Activated CD8-positive, alpha-beta memory T cell treated with anti-CD3 and anti-CD28 coated beads for 48 hours (primary cell): Measurements from ENCODE around the gene CFAP69.
"Not testable (repeated sequence)": the region's sequence is repeated elsewhere in the genome, so short reads cannot be mapped to it uniquely, and the experiment has no call there.

Experiments
- DNase-seq, 3 experiments: peaks; one replicate each; pipeline ENCODE4 v3.0.0-alpha.2; 2020; ENCODE audit warnings: low read depth in 2 of 3, low spot score in 2 of 3

CFAP69 gene

DNA sequence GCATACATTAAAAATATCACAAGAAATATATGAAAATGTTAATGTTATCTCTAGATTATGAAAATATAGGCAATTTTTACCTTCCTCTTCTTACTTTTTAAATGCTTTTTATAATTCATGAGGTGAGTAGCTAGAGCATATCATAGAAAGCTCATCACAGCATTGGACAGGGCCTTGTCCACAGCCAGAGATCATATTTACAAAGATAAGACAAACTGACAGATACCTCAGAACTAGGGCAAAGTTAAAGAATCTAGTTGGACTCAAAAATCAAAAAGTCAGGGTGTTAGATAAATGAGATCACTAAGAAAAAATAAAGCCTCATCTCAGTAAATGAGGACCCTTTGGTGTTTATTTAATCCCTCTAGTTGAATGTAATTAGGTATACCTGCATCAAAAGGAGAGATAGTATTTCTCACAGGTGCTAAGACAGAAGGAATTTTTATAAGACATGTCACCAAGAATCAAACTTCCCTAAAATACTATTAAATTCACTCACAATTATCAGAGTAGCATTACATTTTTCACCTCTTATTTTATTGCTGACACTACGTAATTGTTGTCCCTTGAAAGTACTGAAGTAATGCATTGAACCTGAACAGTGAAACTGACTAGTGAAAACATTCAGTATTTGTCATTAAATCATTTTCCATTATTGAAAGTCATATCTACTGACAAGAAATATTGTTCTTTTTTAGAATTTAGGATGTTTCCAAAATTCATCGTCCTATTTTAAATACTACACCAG lies 25.6 kb downstream of the CFAP69 start:
- DNase-seq, result no peak

DNA sequence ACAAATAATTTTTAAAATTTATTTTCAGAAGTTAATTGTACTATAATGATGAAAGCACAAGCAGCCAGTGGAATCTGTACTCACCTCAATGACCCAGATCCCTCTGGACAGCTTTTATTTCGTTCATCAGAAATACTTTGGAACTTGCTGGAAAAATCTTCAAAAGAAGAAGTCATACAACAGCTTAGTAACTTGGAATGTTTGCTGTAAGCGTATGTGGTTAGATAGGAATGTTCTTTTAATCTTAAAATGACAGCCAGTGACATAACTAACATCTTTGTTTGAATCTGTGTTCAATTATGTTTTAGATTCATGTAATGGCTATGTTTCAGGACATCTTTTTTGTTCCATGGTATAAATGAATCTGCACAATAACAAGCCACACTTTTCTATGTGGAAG lies 26.8 kb downstream of the CFAP69 start:
- no peak for DNase-seq

DNA sequence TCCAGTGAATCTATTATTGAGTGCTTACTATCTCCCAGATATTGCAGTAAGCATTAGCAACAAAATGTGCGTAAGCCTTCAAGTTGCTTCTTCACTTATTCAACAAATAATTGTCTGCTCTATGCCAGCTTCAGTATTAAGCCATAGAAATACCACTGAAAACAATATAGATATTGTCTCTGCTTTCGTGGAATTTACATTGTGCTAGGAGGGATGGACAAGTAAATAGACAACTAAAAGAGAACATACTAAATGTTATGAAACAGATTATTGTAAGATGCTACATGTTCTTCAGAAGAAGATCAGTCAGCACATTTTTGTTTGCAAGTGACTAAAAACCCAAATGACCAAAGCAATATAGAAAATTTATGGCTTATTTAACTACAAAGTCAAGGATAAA lies 27.3 kb downstream of the CFAP69 start:
- DNase-seq, result no peak

DNA sequence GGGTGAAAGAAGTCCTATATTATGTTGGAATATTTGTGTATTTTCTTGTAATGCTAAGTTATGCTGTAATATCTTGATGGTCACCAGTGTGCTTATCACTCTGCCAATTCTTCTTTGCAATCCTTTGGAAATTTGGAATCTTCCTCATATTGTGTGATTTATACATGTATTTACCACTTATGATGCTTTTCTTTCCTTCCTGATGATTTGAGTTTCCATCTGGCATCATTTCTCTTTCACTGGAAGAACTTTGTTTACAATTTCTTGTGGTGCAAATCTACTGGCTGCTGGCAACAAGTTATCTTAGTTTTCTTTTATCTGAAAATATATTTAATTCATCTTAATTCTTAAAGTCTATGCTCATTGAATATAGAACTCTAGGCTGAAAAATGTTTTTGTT lies 29.2 kb downstream of the CFAP69 start:
- DNase-seq, result no peak

- DNase-seq, result no peak
Measured at GRCh38 chr7:90276033-90276728, 31.2 kb downstream of the CFAP69 start.

GRCh38 chr7:90288154-90288553 lies 43.2 kb downstream of the CFAP69 start:
- DNase-seq, result no peak

DNA sequence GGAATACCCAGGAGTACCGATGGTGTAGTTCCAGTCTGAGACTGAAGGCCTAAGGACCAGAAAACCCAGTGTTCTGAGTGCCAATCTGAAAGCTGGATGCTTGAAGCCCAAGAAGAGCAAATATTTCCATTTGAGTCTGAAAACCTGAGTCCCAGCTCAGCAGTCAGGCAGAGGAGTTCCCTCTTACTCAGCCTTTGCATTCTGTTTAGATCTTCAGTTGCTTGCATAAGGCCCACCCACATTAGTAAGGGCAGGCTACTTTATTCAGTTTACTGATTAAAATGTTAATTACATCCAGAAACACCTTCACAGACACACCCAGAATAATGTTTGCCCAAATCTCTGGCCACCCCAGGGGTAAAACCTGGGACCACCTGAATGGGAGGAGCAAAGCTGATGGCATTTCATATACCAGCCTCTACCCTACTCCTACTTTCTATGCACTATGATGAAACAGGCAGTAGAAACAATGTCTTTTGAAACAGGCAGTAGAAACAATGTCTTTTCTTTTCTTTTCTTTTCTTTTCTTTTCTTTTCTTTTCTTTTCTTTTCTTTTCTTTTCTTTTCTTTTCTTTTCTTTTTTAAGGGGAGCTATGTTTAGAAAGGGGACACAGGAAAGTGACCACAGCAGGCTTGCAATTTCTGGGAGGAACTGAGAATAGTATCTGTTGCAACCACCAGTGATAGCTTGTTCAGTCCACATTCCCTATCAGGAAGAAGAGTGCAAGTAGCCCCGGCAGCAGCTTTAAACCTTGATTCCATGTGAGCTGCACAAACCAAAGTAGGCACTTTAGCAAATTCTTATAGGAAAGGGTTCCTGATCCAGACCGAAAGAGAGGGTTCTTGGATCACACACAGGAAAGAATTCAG lies 45.5 kb downstream of the CFAP69 start:
- no peak for DNase-seq

GRCh38 chr7:90298145-90299038 lies 53.4 kb downstream of the CFAP69 start:
- DNase-seq, result no peak

GRCh38 chr7:90303241-90303640 lies 58.3 kb downstream of the CFAP69 start:
- DNase-seq, result no peak

DNA sequence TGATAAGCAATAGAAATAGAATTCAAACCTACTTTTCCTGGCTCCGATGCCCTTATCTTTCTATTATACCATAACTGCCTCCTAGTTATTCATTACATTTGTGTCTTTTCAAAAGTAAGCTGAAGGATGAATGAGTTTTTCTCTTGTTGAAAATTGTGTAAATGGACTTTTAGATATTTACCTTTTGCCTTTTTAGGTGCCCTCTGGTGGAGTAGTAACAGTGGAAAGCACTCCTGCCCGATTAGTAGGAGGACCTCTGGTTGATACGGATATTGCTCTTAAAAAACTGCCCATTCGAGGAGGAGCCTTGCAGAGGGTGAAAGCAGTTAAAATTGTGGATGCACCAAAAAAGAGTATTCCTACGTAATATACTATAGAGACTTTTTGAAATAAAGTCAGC lies 64.9 kb downstream of the CFAP69 start:
- DNase-seq, result no peak

GRCh38 chr7:90311175-90311574 lies 66.2 kb downstream of the CFAP69 start:
- no peak for DNase-seq

- DNase-seq, result no peak
Measured at GRCh38 chr7:90312745-90313144, 67.8 kb downstream of the CFAP69 start.

DNA sequence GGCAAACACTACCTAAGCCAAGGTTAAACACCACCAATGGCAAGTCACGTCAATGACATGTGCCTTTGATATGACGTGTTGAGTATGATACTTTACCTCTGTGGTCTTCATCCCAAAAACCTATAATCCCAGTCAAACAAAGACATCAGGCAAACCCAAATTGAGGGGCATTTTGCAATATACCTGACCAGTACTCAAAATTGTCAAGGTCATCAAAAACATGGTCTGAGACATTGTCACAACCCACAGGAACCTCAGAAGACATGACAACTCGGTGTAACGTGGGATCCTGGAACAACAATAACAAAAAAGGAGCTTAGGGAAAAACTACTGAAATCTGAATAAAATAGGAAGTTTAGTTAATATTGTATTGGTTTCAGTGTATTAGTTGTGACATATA lies 68.9 kb downstream of the CFAP69 start:
- DNase-seq, result no peak

- no peak for DNase-seq
Measured at GRCh38 chr7:90320014-90320413, 75.0 kb downstream of the CFAP69 start.

DNA sequence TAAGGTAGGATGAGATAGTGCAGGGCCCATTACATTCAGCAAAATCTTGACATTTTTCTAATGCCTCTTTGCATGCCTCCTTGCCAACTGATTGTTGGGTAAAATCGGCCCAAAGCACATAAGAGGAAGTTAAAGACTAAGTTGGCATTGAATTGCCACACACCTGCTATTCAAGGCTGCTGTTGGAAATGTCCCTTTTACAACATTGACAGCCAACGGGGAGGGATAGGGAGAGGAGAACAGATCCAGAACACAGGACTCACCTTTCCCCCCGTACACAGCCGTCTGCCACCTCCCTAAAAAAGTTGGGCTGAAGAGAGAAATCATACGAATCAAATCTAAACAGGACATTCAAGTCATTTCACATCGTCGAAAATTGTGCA lies 75.4 kb downstream of the CFAP69 start:
- no peak for DNase-seq

GRCh38 chr7:90320801-90321494 lies 76.0 kb downstream of the CFAP69 start, which contains the start of gene FAM237B:
Gene FAM237B, minus strand, starts transcription at chr7:90321304. Its CDS starts 1,556 bp downstream, at chr7:90319748.
- no peak for DNase-seq

DNA sequence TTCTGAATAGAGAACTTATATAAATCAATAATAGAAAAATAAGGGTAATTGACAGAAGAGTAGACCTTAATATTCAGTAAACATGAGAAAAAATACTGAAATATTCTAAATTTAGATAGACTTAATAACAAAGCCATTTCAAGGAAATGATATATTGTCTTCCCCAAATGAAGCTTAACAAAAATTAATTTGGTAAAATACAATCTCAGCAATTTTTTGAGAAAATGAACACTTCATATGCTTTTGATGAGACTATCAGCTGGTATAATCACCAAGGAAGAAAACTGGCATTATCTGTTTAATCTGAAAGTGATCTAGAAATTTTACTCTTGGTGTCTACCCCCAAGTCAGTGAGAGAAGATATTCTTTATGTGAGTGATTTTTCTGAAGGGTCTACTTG lies 77.9 kb downstream of the CFAP69 start:
- DNase-seq, result no peak

GRCh38 chr7:90326500-90326899 lies 81.5 kb downstream of the CFAP69 start:
- no peak for DNase-seq

DNA sequence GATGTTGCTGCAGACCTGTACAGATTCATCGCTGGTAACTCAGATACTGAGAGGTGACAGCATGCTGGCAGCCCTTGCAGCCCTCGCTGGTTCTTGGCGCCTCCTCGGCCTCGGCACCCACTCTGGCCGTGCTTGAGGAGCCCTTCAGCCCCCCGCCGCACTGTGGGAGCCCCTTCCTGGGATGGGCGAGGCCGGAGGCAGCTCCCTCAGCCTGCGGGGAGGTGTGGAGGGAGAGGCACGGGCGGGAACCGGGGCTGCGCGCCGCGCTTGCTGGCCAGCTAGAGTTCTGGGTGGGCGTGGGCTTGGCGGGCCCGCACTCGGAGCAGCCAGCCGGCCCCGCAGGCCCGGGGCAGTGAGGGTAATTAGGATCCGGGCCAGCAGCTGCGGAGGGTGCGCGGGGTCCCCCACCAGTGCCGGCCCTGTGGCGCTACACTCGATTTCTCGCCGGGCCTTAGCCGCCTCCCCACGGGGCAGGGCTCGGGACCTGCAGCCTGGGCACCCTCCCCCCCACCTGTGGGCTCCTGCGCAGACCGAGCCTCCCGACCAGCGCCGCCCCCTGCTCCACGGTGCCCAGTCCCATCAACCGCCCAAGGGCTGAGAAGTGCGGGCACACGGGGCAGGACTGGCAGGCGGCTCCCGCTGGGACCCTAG lies 89.3 kb downstream of the CFAP69 start:
- DNase-seq, result no peak

DNA sequence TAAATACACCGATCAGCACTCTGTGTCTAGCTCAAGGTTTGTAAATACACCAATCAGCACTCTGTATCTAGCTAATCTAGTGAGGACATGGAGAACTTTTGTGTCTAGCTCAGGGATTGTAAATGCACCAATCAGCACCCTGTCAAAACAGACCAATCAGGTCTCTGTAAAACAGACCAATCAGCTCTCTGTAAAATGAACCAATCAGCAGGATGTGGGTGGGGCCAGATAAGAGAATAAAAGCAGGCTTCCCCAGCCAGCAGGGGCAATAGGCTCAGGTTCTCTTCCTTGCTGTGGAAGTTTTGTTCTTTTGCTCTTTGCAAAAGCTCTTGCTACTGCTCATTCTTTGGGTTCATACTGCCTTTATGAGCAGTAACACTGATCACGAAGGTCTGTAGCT lies 90.0 kb downstream of the CFAP69 start:
- DNase-seq, result not testable (repeated sequence)
